Measurements from ENCODE around the gene BORCS8.

- TF ChIP-seq CTCF (IDR thresholded peaks at IDR 0.05) (no peak), POLR2A (IDR thresholded peaks at IDR 0.05) (no peak)
Measured at GRCh38 chr19:19230999-19231398, 39.0 kb upstream of the BORCS8 start.

Measured in testis (tissue), 2 donors.